ENCODE data around the gene SORCS2. TPM values are rescaled to one million over a fixed set of nuclear protein-coding genes. Genes with fewer than 3 reads are reported as not detected.

SORCS2 gene
- total RNA-seq, 6 experiments from 2014 or later: 0.18 to 6.2 (median 3.1) TPM

GRCh38 chr4:7700665-7701064 lies 508.3 kb downstream of the SORCS2 start:
- Histone ChIP-seq H3K4me3 (no peak overlapping the region), H3K9me3 (no peaks in the 10 kb centered on the region), H3K27ac (no peak overlapping the region), H3K4me1 (no peaks in the 10 kb centered on the region), H3K27me3 (no peaks in the 10 kb centered on the region), H3K36me3 (no peaks in the 10 kb centered on the region)
- ATAC-seq (no peak), DNase-seq (no peak)
- WGBS (ENCODE audit: insufficient coverage, low coverage, low lambda C conversion rate, missing lambda C conversion rate): no CpG with 5 or more reads among the region's 9 CpGs
- no peak for TF ChIP-seq CTCF (IDR thresholded peaks at IDR 0.05)
- no peak for TF ChIP-seq POLR2A (IDR thresholded peaks at IDR 0.05)
- intact Hi-C loops (cut with DNase I): no loop called here

- 82% methylated on average over 6 of the region's 19 CpGs for WGBS (ENCODE audit: insufficient coverage, low coverage, low lambda C conversion rate, missing lambda C conversion rate)
- ATAC-seq: no peak
- intact Hi-C loops (cut with DNase I): no loop called here
Measured at GRCh38 chr4:7701866-7702649, 509.7 kb downstream of the SORCS2 start.

GRCh38 chr4:7703688-7704087 lies 511.4 kb downstream of the SORCS2 start:
- no peak overlapping the region for H3K4me3 ChIP-seq
- no peak for TF ChIP-seq POLR2A (IDR thresholded peaks at IDR 0.05)
- TF ChIP-seq CTCF (IDR thresholded peaks at IDR 0.05): no peak
- no peaks in the 10 kb centered on the region for H3K4me1 ChIP-seq
- no peaks in the 10 kb centered on the region for H3K36me3 ChIP-seq
- ATAC-seq: no peak
- no peaks in the 10 kb centered on the region for H3K9me3 ChIP-seq
- no peaks in the 10 kb centered on the region for H3K27me3 ChIP-seq
- WGBS (ENCODE audit: insufficient coverage, low coverage, low lambda C conversion rate, missing lambda C conversion rate): 100% methylated on average over 3 of the region's 8 CpGs
- DNase-seq: no peak
- intact Hi-C loops (cut with DNase I): no loop called here
- no peak overlapping the region for H3K27ac ChIP-seq

More at GRCh38 chr4:7701866-7702649, 509.7 kb downstream of the SORCS2 start:
- no peak overlapping the region for H3K27ac ChIP-seq
- no peaks in the 10 kb centered on the region for H3K36me3 ChIP-seq
- no peak for TF ChIP-seq POLR2A (IDR thresholded peaks at IDR 0.05)
- no peak for TF ChIP-seq CTCF (IDR thresholded peaks at IDR 0.05)
- H3K4me1 ChIP-seq: no peaks in the 10 kb centered on the region
- H3K4me3 ChIP-seq: no peak overlapping the region
- no peaks in the 10 kb centered on the region for H3K27me3 ChIP-seq
- no peaks in the 10 kb centered on the region for H3K9me3 ChIP-seq
- DNase-seq: no peak

GRCh38 chr4:7704091-7704490 lies 511.8 kb downstream of the SORCS2 start:
- no peaks in the 10 kb centered on the region for H3K9me3 ChIP-seq
- TF ChIP-seq CTCF (IDR thresholded peaks at IDR 0.05) (no peak), POLR2A (IDR thresholded peaks at IDR 0.05) (no peak)
- no peaks in the 10 kb centered on the region for H3K36me3 ChIP-seq
- no peaks in the 10 kb centered on the region for H3K27me3 ChIP-seq
- intact Hi-C loops (cut with DNase I): no loop called here
- H3K27ac ChIP-seq: no peak overlapping the region
- DNase-seq: no peak
- ATAC-seq: no peak
- no peaks in the 10 kb centered on the region for H3K4me1 ChIP-seq
- WGBS (ENCODE audit: insufficient coverage, low coverage, low lambda C conversion rate, missing lambda C conversion rate): no CpG with 5 or more reads among the region's 16 CpGs
- H3K4me3 ChIP-seq: no peak overlapping the region

Measured in right lobe of liver (tissue), 6 donors.